GM18505 (cell line): ENCODE results near the gene TMEM234.

Experiments
- ATAC-seq: cut with Tn5 transposase; IDR thresholded peaks from one replicate; pipeline ENCODE4 v1.9.1; 2021; ENCODE audit not compliant: unreplicated experiment
- POLR2A ChIP-seq: IDR thresholded peaks from 4 replicates; pipeline ENCODE4 v1.6.1; 2011; ENCODE audit warnings: borderline replicate concordance; ENCODE audit not compliant: insufficient read depth, insufficient read length; ENCODE audit errors: extremely low read depth

The TMEM234 gene

GRCh38 chr1:32181065-32181464 is 41.1 kb downstream of the TMEM234 start:
- no peak for TF ChIP-seq POLR2A
- no peak for ATAC-seq

GRCh38 chr1:32180186-32181060 is 41.7 kb downstream of the TMEM234 start:
- peak; percentile 14 for TF ChIP-seq POLR2A
- ATAC-seq = no peak

- ATAC-seq = peak; percentile 82
- peak; percentile 94 for TF ChIP-seq POLR2A
Observed at GRCh38 chr1:32179443-32180185, 42.5 kb downstream of the TMEM234 start, which contains the start of gene TXLNA. TSS of gene TXLNA (plus strand) at chr1:32179675. CDS start at chr1:32180346, 671 bp downstream.

GRCh38 chr1:32179193-32179442 is 43.0 kb downstream of the TMEM234 start:
- TF ChIP-seq POLR2A = no peak
- no peak for ATAC-seq

GRCh38 chr1:32178380-32179192 is 43.6 kb downstream of the TMEM234 start:
- ATAC-seq = no peak
- TF ChIP-seq POLR2A = no peak

- TF ChIP-seq POLR2A = no peak
- ATAC-seq = no peak
Observed at GRCh38 chr1:32172621-32173245, 49.4 kb downstream of the TMEM234 start.

GRCh38 chr1:32170991-32171390 is 51.2 kb downstream of the TMEM234 start:
- TF ChIP-seq POLR2A = no peak
- no peak for ATAC-seq
